BE2C (cell line): ENCODE results near the gene TLE2.

Source experiments
- DNase-seq: peaks from one replicate; pipeline ENCODE4 v3.0.0-alpha.2; 2020
- H3K27me3 ChIP-seq: fragments of 250-450 bp; sonication (Bioruptor Pico); 2 replicates; pipeline ENCODE4 v1.5.1; 2020; ENCODE audit warnings: mild to moderate bottlenecking
- H3K36me3 ChIP-seq: fragments of 250-450 bp; sonication (Bioruptor Pico); 2 replicates; pipeline ENCODE4 v1.5.1; 2020; ENCODE audit warnings: mild to moderate bottlenecking
- H3K4me1 ChIP-seq: fragments of 250-450 bp; sonication (Bioruptor Pico); 2 replicates; pipeline ENCODE4 v1.5.1; 2020
- H3K4me3 ChIP-seq: 2 replicates; pipeline ENCODE4 v1.5.1; 2011; ENCODE audit warnings: low read depth, low read length
- H3K9me3 ChIP-seq: fragments of 250-450 bp; sonication (Bioruptor Pico); 2 replicates; pipeline ENCODE4 v1.5.1; 2020
- CTCF ChIP-seq: IDR thresholded peaks from 2 replicates; pipeline ENCODE4 v1.5.1; 2012; ENCODE audit warnings: mild to moderate bottlenecking, low read depth, low read length

TLE2 gene

GRCh38 chr19:3036119-3036976 lies 7.3 kb upstream of the TLE2 start:
- H3K4me1 ChIP-seq, result peaks cover 9% of the 10 kb centered on the region

GRCh38 chr19:3035542-3036118 lies 6.5 kb upstream of the TLE2 start:
- peak; percentile 99 for DNase-seq
- H3K9me3 ChIP-seq, result no peaks in the 10 kb centered on the region
- peaks cover 9% of the 10 kb centered on the region for H3K4me1 ChIP-seq
- H3K36me3 ChIP-seq, result no peaks in the 10 kb centered on the region
- H3K4me3 ChIP-seq, result peak overlapping the region; percentile 76
- TF ChIP-seq CTCF, result no peak
- no peaks in the 10 kb centered on the region for H3K27me3 ChIP-seq

More at GRCh38 chr19:3036119-3036976, 7.3 kb upstream of the TLE2 start:
- TF ChIP-seq CTCF, result peak; percentile 17; the same call in 1 of the 2 replicates
- DNase-seq, result peak; percentile 96
- H3K9me3 ChIP-seq, result no peaks in the 10 kb centered on the region
- no peaks in the 10 kb centered on the region for H3K27me3 ChIP-seq
- H3K4me3 ChIP-seq, result peak overlapping the region; percentile 76
- H3K36me3 ChIP-seq, result no peaks in the 10 kb centered on the region

GRCh38 chr19:3034656-3035541 lies 5.8 kb upstream of the TLE2 start:
- H3K9me3 ChIP-seq, result no peaks in the 10 kb centered on the region
- peak overlapping the region; percentile 76 for H3K4me3 ChIP-seq
- no peak for TF ChIP-seq CTCF
- H3K27me3 ChIP-seq, result peaks cover 5% of the 10 kb centered on the region
- H3K4me1 ChIP-seq, result peaks cover 9% of the 10 kb centered on the region
- peak; percentile 34 for DNase-seq
- H3K36me3 ChIP-seq, result no peaks in the 10 kb centered on the region

- Histone ChIP-seq H3K4me1 (peaks cover 9% of the 10 kb centered on the region), H3K9me3 (no peaks in the 10 kb centered on the region), H3K27me3 (peaks cover 9% of the 10 kb centered on the region), H3K4me3 (peak overlapping the region; percentile 76), H3K36me3 (no peaks in the 10 kb centered on the region)
- no peak for TF ChIP-seq CTCF
- DNase-seq, result peak; percentile 30
Observed at GRCh38 chr19:3034406-3034655, 5.3 kb upstream of the TLE2 start.

GRCh38 chr19:3033595-3034405 lies 4.7 kb upstream of the TLE2 start:
- Histone ChIP-seq H3K9me3 (no peaks in the 10 kb centered on the region), H3K36me3 (no peaks in the 10 kb centered on the region), H3K27me3 (peaks cover 10% of the 10 kb centered on the region), H3K4me1 (peaks cover 9% of the 10 kb centered on the region), H3K4me3 (no peak overlapping the region; the same call in 1 of the 2 replicates)
- no peak for DNase-seq
- TF ChIP-seq CTCF, result no peak
